WTC11 (cell line): Measurements from ENCODE around the gene LRRTM3. TPM values are rescaled to one million over a fixed set of nuclear protein-coding genes. Genes with fewer than 3 reads are reported as not detected.

ENCODE experiments used
- ATAC-seq: fragments of 200-7000 bp; cut with Tn5 transposase; 2 replicates; pipeline ENCODE4 v1.10.0; 2021; ENCODE audit warnings: mild to moderate bottlenecking, moderate library complexity
- CTCF ChIA-PET: fragments of 300-600 bp; sonication (Branson Sonifier 250); formaldehyde crosslinking; loops from one replicate; lab custom pipeline; 2021; ENCODE audit warnings: antibody characterized with exemption; lab: Charles Lee
- POLR2A ChIA-PET: fragments of 350-600 bp; sonication (Branson Sonifier 250); formaldehyde crosslinking; loops from one replicate; lab custom pipeline; 2021; ENCODE audit warnings: antibody characterized with exemption; lab: Charles Lee
- DNase-seq: peaks from one replicate; pipeline ENCODE4 v3.0.0; 2021; ENCODE audit warnings: low spot score
- H3K27ac Mint-ChIP-seq: 2 replicates; pipeline ENCODE4 v1.8.0; 2021; ENCODE audit warnings: mixed read lengths
- H3K27me3 Mint-ChIP-seq: 2 replicates; pipeline ENCODE4 v1.8.0; 2021; ENCODE audit warnings: low read depth, mild to moderate bottlenecking, moderate library complexity, mixed read lengths
- H3K36me3 Mint-ChIP-seq: 2 replicates; pipeline ENCODE4 v1.8.0; 2021; ENCODE audit warnings: mixed read lengths
- H3K4me1 Mint-ChIP-seq: 2 replicates; pipeline ENCODE4 v1.8.0; 2022; ENCODE audit warnings: mixed read lengths
- H3K4me3 Mint-ChIP-seq: 2 replicates; pipeline ENCODE4 v1.8.0; 2021; ENCODE audit warnings: mild to moderate bottlenecking, moderate library complexity, mixed read lengths
- H3K9me3 Mint-ChIP-seq: 2 replicates; pipeline ENCODE4 v1.8.0; 2021; ENCODE audit warnings: mixed read lengths
- ELF4 ChIP-seq: sonication (generic); formaldehyde crosslinking; IDR thresholded peaks from 2 replicates; pipeline ENCODE4 v1.8.1; 2022; ENCODE audit warnings: low read depth, mild to moderate bottlenecking, moderate library complexity, missing genetic modification reagents
- ESRRA ChIP-seq: sonication (generic); formaldehyde crosslinking; IDR thresholded peaks from 2 replicates; pipeline ENCODE4 v1.8.1; 2022; ENCODE audit warnings: mild to moderate bottlenecking, missing genetic modification reagents, borderline replicate concordance
- GRHL2 ChIP-seq: fragments of 250-450 bp; sonication (Bioruptor Pico); IDR thresholded peaks from 2 replicates; pipeline ENCODE4 v1.8.0; 2022; ENCODE audit warnings: mild to moderate bottlenecking, moderate library complexity; ENCODE audit not compliant: insufficient replicate concordance, severe bottlenecking
- JUN ChIP-seq: sonication (generic); formaldehyde crosslinking; IDR thresholded peaks from 2 replicates; pipeline ENCODE4 v1.8.0; 2023; ENCODE audit warnings: mild to moderate bottlenecking, missing genetic modification reagents
- KAT7 ChIP-seq: sonication (generic); formaldehyde crosslinking; IDR thresholded peaks from 2 replicates; pipeline ENCODE4 v1.8.1; 2023; ENCODE audit warnings: missing genetic modification reagents, mild to moderate bottlenecking, borderline replicate concordance
- MXD4 ChIP-seq: fragments of 250-450 bp; sonication (Bioruptor Pico); IDR thresholded peaks from 2 replicates; pipeline ENCODE4 v1.8.0; 2021; ENCODE audit warnings: mild to moderate bottlenecking, moderate library complexity, borderline replicate concordance
- RORB ChIP-seq: fragments of 250-450 bp; sonication (Bioruptor Pico); IDR thresholded peaks from 2 replicates; pipeline ENCODE4 v1.9.0; 2021; ENCODE audit warnings: mild to moderate bottlenecking
- TEAD1 ChIP-seq: sonication (generic); formaldehyde crosslinking; IDR thresholded peaks from 2 replicates; pipeline ENCODE4 v1.8.0; 2022; ENCODE audit warnings: mild to moderate bottlenecking, missing genetic modification reagents
- ZNF121 ChIP-seq: sonication (generic); formaldehyde crosslinking; IDR thresholded peaks from 2 replicates; pipeline ENCODE4 v1.8.0; 2023; ENCODE audit warnings: missing genetic modification reagents
- ZNF263 ChIP-seq: sonication (generic); formaldehyde crosslinking; IDR thresholded peaks from 2 replicates; pipeline ENCODE4 v1.8.1; 2022; ENCODE audit warnings: low read depth, mild to moderate bottlenecking, moderate library complexity, missing genetic modification reagents
- total RNA-seq: library from RNA; stranded (reverse); gene quantifications from 3 replicates; pipeline ENCODE4 v1.2.3, GENCODE V29; 2021
- TF ChIP-seq, protein P1 (sequence below): fragments of 250-450 bp; sonication (Bioruptor Pico); IDR thresholded peaks from 2 replicates; pipeline ENCODE4 v1.9.0; 2021; ENCODE audit warnings: mild to moderate bottlenecking
- TF ChIP-seq, protein P2 (sequence below): sonication (generic); formaldehyde crosslinking; IDR thresholded peaks from 2 replicates; pipeline ENCODE4 v1.8.0; 2022; ENCODE audit warnings: mild to moderate bottlenecking, missing genetic modification reagents
- TF ChIP-seq, protein P3 (sequence below): sonication (generic); formaldehyde crosslinking; IDR thresholded peaks from 2 replicates; pipeline ENCODE4 v1.8.0; 2023; ENCODE audit warnings: mild to moderate bottlenecking, missing genetic modification reagents
- TF ChIP-seq, protein P4 (sequence below): sonication (generic); formaldehyde crosslinking; IDR thresholded peaks from 2 replicates; pipeline ENCODE4 v1.8.1; 2023; ENCODE audit warnings: mild to moderate bottlenecking, missing genetic modification reagents
- TF ChIP-seq, protein P5 (sequence below): sonication (generic); formaldehyde crosslinking; IDR thresholded peaks from 2 replicates; pipeline ENCODE4 v1.8.0; 2022; ENCODE audit warnings: mild to moderate bottlenecking, missing genetic modification reagents
- TF ChIP-seq, protein P6 (sequence below): sonication (generic); formaldehyde crosslinking; IDR thresholded peaks from 2 replicates; pipeline ENCODE4 v1.8.0; 2023; ENCODE audit warnings: missing genetic modification reagents, mild to moderate bottlenecking, borderline replicate concordance
- TF ChIP-seq, protein P7 (sequence below): fragments of 200-600 bp; IDR thresholded peaks from 2 replicates; pipeline ENCODE4 v1.8.0; 2022; ENCODE audit warnings: antibody characterized with exemption
- TF ChIP-seq, protein P8 (sequence below): sonication (generic); formaldehyde crosslinking; IDR thresholded peaks from 2 replicates; pipeline ENCODE4 v1.8.1; 2023; ENCODE audit warnings: mild to moderate bottlenecking, missing genetic modification reagents, moderate library complexity

Gene LRRTM3
- total RNA-seq, 1 experiment from 2014 or later = 0.52 TPM

DNA sequence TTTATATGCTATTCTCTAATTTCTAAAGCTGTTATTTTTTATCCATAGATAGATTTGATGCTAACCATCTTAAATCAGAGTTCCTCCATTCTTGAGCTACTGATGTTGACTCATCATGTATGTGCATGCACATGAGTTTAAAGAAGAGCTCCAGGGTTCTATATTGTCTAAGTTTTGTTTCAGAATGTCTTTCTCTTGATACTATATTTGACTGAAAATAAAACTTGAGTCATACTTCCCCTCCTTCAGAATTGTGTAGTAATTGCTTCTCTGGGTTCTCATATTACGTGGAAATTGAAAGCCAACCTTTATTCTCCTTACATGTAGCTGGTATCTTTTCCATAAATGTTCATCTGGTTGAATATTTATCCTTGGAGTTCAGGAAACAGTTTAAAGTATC is 89.4 kb downstream of the LRRTM3 start (continued):
- TF ChIP-seq, protein P1, sequence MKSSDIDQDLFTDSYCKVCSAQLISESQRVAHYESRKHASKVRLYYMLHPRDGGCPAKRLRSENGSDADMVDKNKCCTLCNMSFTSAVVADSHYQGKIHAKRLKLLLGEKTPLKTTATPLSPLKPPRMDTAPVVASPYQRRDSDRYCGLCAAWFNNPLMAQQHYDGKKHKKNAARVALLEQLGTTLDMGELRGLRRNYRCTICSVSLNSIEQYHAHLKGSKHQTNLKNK (CRISPR knock-in tag) = no peak
- TF ChIP-seq, protein P2, sequence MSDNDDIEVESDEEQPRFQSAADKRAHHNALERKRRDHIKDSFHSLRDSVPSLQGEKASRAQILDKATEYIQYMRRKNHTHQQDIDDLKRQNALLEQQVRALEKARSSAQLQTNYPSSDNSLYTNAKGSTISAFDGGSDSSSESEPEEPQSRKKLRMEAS (CRISPR knock-in tag) = no peak
- TF ChIP-seq, protein P3, sequence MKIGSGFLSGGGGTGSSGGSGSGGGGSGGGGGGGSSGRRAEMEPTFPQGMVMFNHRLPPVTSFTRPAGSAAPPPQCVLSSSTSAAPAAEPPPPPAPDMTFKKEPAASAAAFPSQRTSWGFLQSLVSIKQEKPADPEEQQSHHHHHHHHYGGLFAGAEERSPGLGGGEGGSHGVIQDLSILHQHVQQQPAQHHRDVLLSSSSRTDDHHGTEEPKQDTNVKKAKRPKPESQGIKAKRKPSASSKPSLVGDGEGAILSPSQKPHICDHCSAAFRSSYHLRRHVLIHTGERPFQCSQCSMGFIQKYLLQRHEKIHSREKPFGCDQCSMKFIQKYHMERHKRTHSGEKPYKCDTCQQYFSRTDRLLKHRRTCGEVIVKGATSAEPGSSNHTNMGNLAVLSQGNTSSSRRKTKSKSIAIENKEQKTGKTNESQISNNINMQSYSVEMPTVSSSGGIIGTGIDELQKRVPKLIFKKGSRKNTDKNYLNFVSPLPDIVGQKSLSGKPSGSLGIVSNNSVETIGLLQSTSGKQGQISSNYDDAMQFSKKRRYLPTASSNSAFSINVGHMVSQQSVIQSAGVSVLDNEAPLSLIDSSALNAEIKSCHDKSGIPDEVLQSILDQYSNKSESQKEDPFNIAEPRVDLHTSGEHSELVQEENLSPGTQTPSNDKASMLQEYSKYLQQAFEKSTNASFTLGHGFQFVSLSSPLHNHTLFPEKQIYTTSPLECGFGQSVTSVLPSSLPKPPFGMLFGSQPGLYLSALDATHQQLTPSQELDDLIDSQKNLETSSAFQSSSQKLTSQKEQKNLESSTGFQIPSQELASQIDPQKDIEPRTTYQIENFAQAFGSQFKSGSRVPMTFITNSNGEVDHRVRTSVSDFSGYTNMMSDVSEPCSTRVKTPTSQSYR (CRISPR knock-in tag) = no peak
- TF ChIP-seq, protein P4, sequence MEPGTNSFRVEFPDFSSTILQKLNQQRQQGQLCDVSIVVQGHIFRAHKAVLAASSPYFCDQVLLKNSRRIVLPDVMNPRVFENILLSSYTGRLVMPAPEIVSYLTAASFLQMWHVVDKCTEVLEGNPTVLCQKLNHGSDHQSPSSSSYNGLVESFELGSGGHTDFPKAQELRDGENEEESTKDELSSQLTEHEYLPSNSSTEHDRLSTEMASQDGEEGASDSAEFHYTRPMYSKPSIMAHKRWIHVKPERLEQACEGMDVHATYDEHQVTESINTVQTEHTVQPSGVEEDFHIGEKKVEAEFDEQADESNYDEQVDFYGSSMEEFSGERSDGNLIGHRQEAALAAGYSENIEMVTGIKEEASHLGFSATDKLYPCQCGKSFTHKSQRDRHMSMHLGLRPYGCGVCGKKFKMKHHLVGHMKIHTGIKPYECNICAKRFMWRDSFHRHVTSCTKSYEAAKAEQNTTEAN (CRISPR knock-in tag) = no peak
- no peak for TF ChIP-seq ELF4 (CRISPR knock-in tag)

DNA sequence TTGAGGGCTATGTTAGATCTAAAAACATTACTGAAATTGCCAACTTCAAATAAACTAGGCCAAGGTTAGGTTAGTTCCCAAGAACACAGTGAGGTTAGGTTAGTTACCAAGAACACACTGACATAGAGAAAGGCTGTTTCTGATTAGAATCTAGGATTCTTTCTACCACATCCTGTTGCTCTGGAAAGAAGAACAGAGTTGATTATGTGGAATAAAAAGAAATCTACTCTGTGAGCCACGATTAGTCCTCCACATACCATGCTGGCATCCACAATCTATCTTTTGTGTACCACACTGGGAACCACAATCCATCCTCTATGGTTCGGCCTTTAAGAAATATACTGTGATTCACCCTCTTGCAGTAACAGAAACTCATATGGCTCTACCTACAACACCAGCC is 91.4 kb downstream of the LRRTM3 start:
- CTCF ChIA-PET = no interaction called here
- POLR2A ChIA-PET = no interaction called here

More for the DNA sequence above, 91.4 kb downstream of the LRRTM3 start:
- Mint-ChIP-seq H3K4me3 (no peak overlapping the region), H3K27ac (no peak overlapping the region), H3K4me1 (0 out of 2 replicates have a peak, but pooled peaks cover 2% of the 10 kb centered on the region), H3K27me3 (no peaks in the 10 kb centered on the region), H3K36me3 (no peaks in the 10 kb centered on the region)
- ATAC-seq = no peak
- no peak for TF ChIP-seq JUN (CRISPR knock-in tag)
- TF ChIP-seq ELF4 (CRISPR knock-in tag) = no peak
- TF ChIP-seq, protein P5, sequence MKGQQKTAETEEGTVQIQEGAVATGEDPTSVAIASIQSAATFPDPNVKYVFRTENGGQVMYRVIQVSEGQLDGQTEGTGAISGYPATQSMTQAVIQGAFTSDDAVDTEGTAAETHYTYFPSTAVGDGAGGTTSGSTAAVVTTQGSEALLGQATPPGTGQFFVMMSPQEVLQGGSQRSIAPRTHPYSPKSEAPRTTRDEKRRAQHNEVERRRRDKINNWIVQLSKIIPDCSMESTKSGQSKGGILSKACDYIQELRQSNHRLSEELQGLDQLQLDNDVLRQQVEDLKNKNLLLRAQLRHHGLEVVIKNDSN (CRISPR knock-in tag) = no peak
- no peak for TF ChIP-seq RORB (CRISPR knock-in tag)
- no peak for TF ChIP-seq GRHL2 (CRISPR knock-in tag)
- no peak for TF ChIP-seq ESRRA (CRISPR knock-in tag)
- TF ChIP-seq ZNF121 (CRISPR knock-in tag) = no peak
- TF ChIP-seq, protein P6, sequence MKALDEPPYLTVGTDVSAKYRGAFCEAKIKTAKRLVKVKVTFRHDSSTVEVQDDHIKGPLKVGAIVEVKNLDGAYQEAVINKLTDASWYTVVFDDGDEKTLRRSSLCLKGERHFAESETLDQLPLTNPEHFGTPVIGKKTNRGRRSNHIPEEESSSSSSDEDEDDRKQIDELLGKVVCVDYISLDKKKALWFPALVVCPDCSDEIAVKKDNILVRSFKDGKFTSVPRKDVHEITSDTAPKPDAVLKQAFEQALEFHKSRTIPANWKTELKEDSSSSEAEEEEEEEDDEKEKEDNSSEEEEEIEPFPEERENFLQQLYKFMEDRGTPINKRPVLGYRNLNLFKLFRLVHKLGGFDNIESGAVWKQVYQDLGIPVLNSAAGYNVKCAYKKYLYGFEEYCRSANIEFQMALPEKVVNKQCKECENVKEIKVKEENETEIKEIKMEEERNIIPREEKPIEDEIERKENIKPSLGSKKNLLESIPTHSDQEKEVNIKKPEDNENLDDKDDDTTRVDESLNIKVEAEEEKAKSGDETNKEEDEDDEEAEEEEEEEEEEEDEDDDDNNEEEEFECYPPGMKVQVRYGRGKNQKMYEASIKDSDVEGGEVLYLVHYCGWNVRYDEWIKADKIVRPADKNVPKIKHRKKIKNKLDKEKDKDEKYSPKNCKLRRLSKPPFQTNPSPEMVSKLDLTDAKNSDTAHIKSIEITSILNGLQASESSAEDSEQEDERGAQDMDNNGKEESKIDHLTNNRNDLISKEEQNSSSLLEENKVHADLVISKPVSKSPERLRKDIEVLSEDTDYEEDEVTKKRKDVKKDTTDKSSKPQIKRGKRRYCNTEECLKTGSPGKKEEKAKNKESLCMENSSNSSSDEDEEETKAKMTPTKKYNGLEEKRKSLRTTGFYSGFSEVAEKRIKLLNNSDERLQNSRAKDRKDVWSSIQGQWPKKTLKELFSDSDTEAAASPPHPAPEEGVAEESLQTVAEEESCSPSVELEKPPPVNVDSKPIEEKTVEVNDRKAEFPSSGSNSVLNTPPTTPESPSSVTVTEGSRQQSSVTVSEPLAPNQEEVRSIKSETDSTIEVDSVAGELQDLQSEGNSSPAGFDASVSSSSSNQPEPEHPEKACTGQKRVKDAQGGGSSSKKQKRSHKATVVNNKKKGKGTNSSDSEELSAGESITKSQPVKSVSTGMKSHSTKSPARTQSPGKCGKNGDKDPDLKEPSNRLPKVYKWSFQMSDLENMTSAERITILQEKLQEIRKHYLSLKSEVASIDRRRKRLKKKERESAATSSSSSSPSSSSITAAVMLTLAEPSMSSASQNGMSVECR (CRISPR knock-in tag) = no peak
- TF ChIP-seq ZNF263 = no peak
- TF ChIP-seq MXD4 (CRISPR knock-in tag) = no peak
- TF ChIP-seq, protein P7, sequence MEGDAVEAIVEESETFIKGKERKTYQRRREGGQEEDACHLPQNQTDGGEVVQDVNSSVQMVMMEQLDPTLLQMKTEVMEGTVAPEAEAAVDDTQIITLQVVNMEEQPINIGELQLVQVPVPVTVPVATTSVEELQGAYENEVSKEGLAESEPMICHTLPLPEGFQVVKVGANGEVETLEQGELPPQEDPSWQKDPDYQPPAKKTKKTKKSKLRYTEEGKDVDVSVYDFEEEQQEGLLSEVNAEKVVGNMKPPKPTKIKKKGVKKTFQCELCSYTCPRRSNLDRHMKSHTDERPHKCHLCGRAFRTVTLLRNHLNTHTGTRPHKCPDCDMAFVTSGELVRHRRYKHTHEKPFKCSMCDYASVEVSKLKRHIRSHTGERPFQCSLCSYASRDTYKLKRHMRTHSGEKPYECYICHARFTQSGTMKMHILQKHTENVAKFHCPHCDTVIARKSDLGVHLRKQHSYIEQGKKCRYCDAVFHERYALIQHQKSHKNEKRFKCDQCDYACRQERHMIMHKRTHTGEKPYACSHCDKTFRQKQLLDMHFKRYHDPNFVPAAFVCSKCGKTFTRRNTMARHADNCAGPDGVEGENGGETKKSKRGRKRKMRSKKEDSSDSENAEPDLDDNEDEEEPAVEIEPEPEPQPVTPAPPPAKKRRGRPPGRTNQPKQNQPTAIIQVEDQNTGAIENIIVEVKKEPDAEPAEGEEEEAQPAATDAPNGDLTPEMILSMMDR = no peak
- TF ChIP-seq, protein P8, sequence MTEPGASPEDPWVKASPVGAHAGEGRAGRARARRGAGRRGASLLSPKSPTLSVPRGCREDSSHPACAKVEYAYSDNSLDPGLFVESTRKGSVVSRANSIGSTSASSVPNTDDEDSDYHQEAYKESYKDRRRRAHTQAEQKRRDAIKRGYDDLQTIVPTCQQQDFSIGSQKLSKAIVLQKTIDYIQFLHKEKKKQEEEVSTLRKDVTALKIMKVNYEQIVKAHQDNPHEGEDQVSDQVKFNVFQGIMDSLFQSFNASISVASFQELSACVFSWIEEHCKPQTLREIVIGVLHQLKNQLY (CRISPR knock-in tag) = no peak
- TF ChIP-seq KAT7 (CRISPR knock-in tag) = no peak
- no peak for TF ChIP-seq TEAD1
- TF ChIP-seq, protein P3 (CRISPR knock-in tag) = no peak
- TF ChIP-seq, all 79 proteins: peak for 0
- H3K9me3 Mint-ChIP-seq = no peaks in the 10 kb centered on the region
- no peak for DNase-seq
